Esophagus muscularis mucosa (tissue), 4 donors: ENCODE results near the gene PCDH9. TPM values are rescaled to one million over a fixed set of nuclear protein-coding genes. Genes with fewer than 3 reads are reported as not detected.
A peak's percentile ranks its signal among the peaks of the same experiment; 100 is the strongest.

Source experiments
- DNase-seq: peaks from one replicate; pipeline ENCODE4 v3.0.0-alpha.2; 2017; ENCODE audit errors: extremely low spot score
- H3K27ac ChIP-seq, 4 donors: fragments of 200-600 bp; sonication (generic); replicated peaks in 1 of 4; 1 replicate in 3 of 4; 2 replicates in 1 of 4; pipeline ENCODE4 v1.5.1; 2016 to 2019; ENCODE audit warnings: mild to moderate bottlenecking in 1 of 4
- H3K27me3 ChIP-seq, 4 donors: fragments of 200-600 bp; sonication (generic); one replicate each; pipeline versions ENCODE4 v1.5.1 to v1.6.0; 2016 to 2019
- H3K36me3 ChIP-seq, 4 donors: fragments of 200-600 bp; sonication (generic); one replicate each; pipeline ENCODE4 v1.5.1; 2016 to 2019
- H3K4me1 ChIP-seq, 4 donors: fragments of 200-600 bp; sonication (generic); one replicate each; pipeline ENCODE4 v1.5.1; 2016 to 2019
- H3K4me3 ChIP-seq, 4 donors: fragments of 200-600 bp; sonication (generic); 1 replicate in 2 of 4; 2 replicates in 2 of 4; pipeline ENCODE4 v1.5.1; 2016 to 2019; ENCODE audit warnings: mild to moderate bottlenecking in 4 of 4, moderate library complexity in 1 of 4
- H3K9me3 ChIP-seq, 4 donors: fragments of 200-600 bp; sonication (generic); 1 replicate in 3 of 4; 2 replicates in 1 of 4; pipeline ENCODE4 v1.5.1; 2016 to 2019
- CTCF ChIP-seq, 3 experiments: fragments of 200-600 bp in 2 of 3; fragments of 450-650 bp in 1 of 3; sonication (generic) in 2 of 3; IDR thresholded peaks; one replicate each; pipeline ENCODE4 v1.5.1; 2017 to 2019; ENCODE audit warnings: antibody characterized with exemption in 3 of 3, mild to moderate bottlenecking in 2 of 3, moderate library complexity in 1 of 3
- EP300 ChIP-seq: sonication (generic); formaldehyde crosslinking; IDR thresholded peaks from one replicate; pipeline ENCODE4 v1.6.1; 2017; ENCODE audit warnings: antibody characterized with exemption
- POLR2A ChIP-seq: fragments of 450-650 bp; IDR thresholded peaks from one replicate; pipeline ENCODE4 v1.6.1; 2017; ENCODE audit warnings: antibody characterized with exemption, moderate library complexity, mild to moderate bottlenecking, low read depth
- POLR2AphosphoS5 ChIP-seq, 2 donors: sonication (generic); formaldehyde crosslinking; IDR thresholded peaks; one replicate each; pipeline ENCODE4 v1.6.1; 2017; ENCODE audit warnings: antibody characterized with exemption in 2 of 2
- WGBS: methylation state at CpG from one replicate; pipeline ENCODE4 v1.1.5; 2018; 5-methylcytosine and 5-hydroxymethylcytosine counted together
- intact Hi-C: fragments of 100-400 bp; cut with DNase I; formaldehyde crosslinking; loops from one replicate; pipeline ENCODE4 v1.15.1; 2023
- total RNA-seq, 4 donors: library from RNA; depleted of rRNA; stranded (reverse); fragments of >200 nt; gene quantifications; one replicate each; pipeline versions ENCODE4 v1.1.0 to v1.2.1, GENCODE V29; 2016

Gene PCDH9
- total RNA-seq, 4 donors from 2014 or later: 33.8 to 81.8 (median 49.1) TPM

- no peak overlapping the region for H3K27ac ChIP-seq
- H3K4me3 ChIP-seq: no peak overlapping the region
- H3K36me3 ChIP-seq: no peaks in the 10 kb centered on the region
- H3K9me3 ChIP-seq: no peaks in the 10 kb centered on the region
- peaks cover 11 to 21% (median 17%) of the 10 kb centered on the region in 4 donors for H3K4me1 ChIP-seq
- TF ChIP-seq EP300 (no peak), POLR2A (no peak), CTCF (IDR thresholded peaks at IDR 0.05) (no peak), POLR2AphosphoS5 (IDR thresholded peaks at IDR 0.05) (no peak)
- WGBS: 92% methylated on average over 7 of the region's 7 CpGs
- no peaks in the 10 kb centered on the region for H3K27me3 ChIP-seq
- DNase-seq: no peak
- intact Hi-C loops: no loop called here
Measured at GRCh38 chr13:66659701-66660467, 570.3 kb downstream of the PCDH9 start.

GRCh38 chr13:66659286-66659685 lies 570.9 kb downstream of the PCDH9 start:
- DNase-seq: no peak
- no peak overlapping the region for H3K4me3 ChIP-seq
- H3K27me3 ChIP-seq: no peaks in the 10 kb centered on the region
- H3K4me1 ChIP-seq: peaks cover 11 to 21% (median 17%) of the 10 kb centered on the region in 4 donors
- H3K9me3 ChIP-seq: no peaks in the 10 kb centered on the region
- H3K36me3 ChIP-seq: no peaks in the 10 kb centered on the region
- intact Hi-C loops: no loop called here
- no peak overlapping the region for H3K27ac ChIP-seq
- WGBS: 90% methylated on average over 2 of the region's 2 CpGs
- no peak for TF ChIP-seq EP300
- TF ChIP-seq POLR2A: no peak
- no peak for TF ChIP-seq CTCF (IDR thresholded peaks at IDR 0.05)
- TF ChIP-seq POLR2AphosphoS5 (IDR thresholded peaks at IDR 0.05): no peak

- no peaks in the 10 kb centered on the region for H3K27me3 ChIP-seq
- H3K4me3 ChIP-seq: no peak overlapping the region
- intact Hi-C loops: no loop called here
- TF ChIP-seq CTCF (IDR thresholded peaks at IDR 0.05): no peak
- TF ChIP-seq POLR2A: no peak
- peak; percentile 30 to 46 for TF ChIP-seq POLR2AphosphoS5 (IDR thresholded peaks at IDR 0.05)
- H3K27ac ChIP-seq: peak overlapping the region in 3 of 4 donors; percentile 40 to 54 (median 43)
- H3K9me3 ChIP-seq: peaks cover 0 to 3% (median 0%) of the 10 kb centered on the region in 4 donors
- no peak for DNase-seq
- H3K4me1 ChIP-seq: peaks cover 11 to 21% (median 17%) of the 10 kb centered on the region in 4 donors
- 31% methylated on average over 6 of the region's 6 CpGs for WGBS
- no peaks in the 10 kb centered on the region for H3K36me3 ChIP-seq
Measured at GRCh38 chr13:66657165-66657881, 572.8 kb downstream of the PCDH9 start.

- Histone ChIP-seq H3K27ac (peak overlapping the region in 1 of 4 donors; percentile 43), H3K9me3 (peaks cover 0 to 3% (median 0%) of the 10 kb centered on the region in 4 donors), H3K4me3 (no peak overlapping the region), H3K4me1 (peaks cover 11 to 21% (median 17%) of the 10 kb centered on the region in 4 donors), H3K27me3 (no peaks in the 10 kb centered on the region), H3K36me3 (no peaks in the 10 kb centered on the region)
- intact Hi-C loops: no loop called here
- WGBS: 94% methylated on average over 2 of the region's 2 CpGs
- TF ChIP-seq POLR2AphosphoS5 (IDR thresholded peaks at IDR 0.05) (no peak), CTCF (IDR thresholded peaks at IDR 0.05) (no peak), POLR2A (no peak), EP300 (no peak)
- DNase-seq: no peak
Measured at GRCh38 chr13:66655847-66656454, 574.2 kb downstream of the PCDH9 start.
